GM23248 (cell line): Measurements from ENCODE around the gene LYVE1. TPM values are rescaled to one million over a fixed set of nuclear protein-coding genes. Genes with fewer than 3 reads are reported as not detected.

Experiments used
- DNase-seq: peaks from one replicate; pipeline ENCODE4 v3.0.0-alpha.2; 2015
- H2AFZ ChIP-seq: fragments of 200-600 bp; sonication (generic); 2 replicates; pipeline ENCODE4 v1.6.1; 2016; ENCODE audit warnings: antibody characterized with exemption
- H3F3A ChIP-seq: fragments of 200-600 bp; sonication (generic); 2 replicates; pipeline ENCODE4 v1.6.1; 2016; ENCODE audit warnings: mild to moderate bottlenecking, antibody characterized with exemption, mixed run types; ENCODE audit not compliant: insufficient read depth
- H3K27ac ChIP-seq: fragments of 200-600 bp; sonication (generic); 2 replicates; pipeline ENCODE4 v1.5.1; 2016; ENCODE audit warnings: mild to moderate bottlenecking
- H3K27me3 ChIP-seq: fragments of 200-600 bp; sonication (generic); replicated peaks from 2 replicates; pipeline ENCODE4 v1.6.1; 2016; ENCODE audit warnings: mild to moderate bottlenecking; ENCODE audit not compliant: insufficient read depth
- H3K36me3 ChIP-seq: fragments of 200-600 bp; sonication (generic); 2 replicates; pipeline ENCODE4 v1.6.1; 2016; ENCODE audit warnings: low read depth, mild to moderate bottlenecking
- H3K4me1 ChIP-seq: fragments of 200-600 bp; sonication (generic); 2 replicates; pipeline ENCODE4 v1.6.1; 2016; ENCODE audit warnings: mild to moderate bottlenecking; ENCODE audit not compliant: insufficient read depth
- H3K4me2 ChIP-seq: fragments of 200-600 bp; sonication (generic); one replicate; pipeline ENCODE4 v1.6.1; 2016; ENCODE audit warnings: mild to moderate bottlenecking; ENCODE audit not compliant: unreplicated experiment
- H3K4me3 ChIP-seq: fragments of 200-600 bp; sonication (generic); 2 replicates; pipeline ENCODE4 v1.5.1; 2016; ENCODE audit warnings: mild to moderate bottlenecking
- H3K79me2 ChIP-seq: fragments of 200-600 bp; sonication (generic); 2 replicates; pipeline ENCODE4 v1.6.1; 2016; ENCODE audit warnings: mild to moderate bottlenecking; ENCODE audit not compliant: insufficient read depth
- H3K9ac ChIP-seq: fragments of 200-600 bp; sonication (generic); 2 replicates; pipeline ENCODE4 v1.6.1; 2016; ENCODE audit warnings: mild to moderate bottlenecking
- H3K9me2 ChIP-seq: fragments of 200-600 bp; sonication (generic); 2 replicates; pipeline ENCODE4 v1.6.1; 2016; ENCODE audit warnings: mixed run types, mild to moderate bottlenecking, moderate library complexity; ENCODE audit not compliant: insufficient read depth
- H3K9me3 ChIP-seq: fragments of 200-600 bp; sonication (generic); one replicate; pipeline ENCODE4 v1.6.1; 2017; ENCODE audit warnings: low read depth
- H4K20me1 ChIP-seq: fragments of 200-600 bp; sonication (generic); 2 replicates; pipeline ENCODE4 v1.6.0; 2016; ENCODE audit not compliant: insufficient read depth
- EZH2 ChIP-seq: fragments of 200-600 bp; sonication (generic); IDR thresholded peaks from 2 replicates; pipeline ENCODE4 v1.6.1; 2018; ENCODE audit warnings: antibody characterized with exemption, mild to moderate bottlenecking; ENCODE audit not compliant: insufficient read depth, poor library complexity, severe bottlenecking
- EZH2phosphoT487 ChIP-seq: fragments of 200-600 bp; sonication (generic); IDR thresholded peaks from 2 replicates; pipeline ENCODE4 v1.6.1; 2018; ENCODE audit warnings: antibody characterized with exemption, moderate library complexity, mild to moderate bottlenecking, low read depth; ENCODE audit not compliant: insufficient read depth
- WGBS, 2 experiments: methylation state at CpG; one replicate each; pipeline ENCODE4 v1.1.6; 2015 to 2017; ENCODE audit warnings: low lambda C conversion rate in 2 of 2, low coverage in 1 of 2; ENCODE audit errors: missing lambda C conversion rate in 2 of 2; 5-methylcytosine and 5-hydroxymethylcytosine counted together
- in situ Hi-C: fragments of 300-500 bp; cut with MboI; formaldehyde crosslinking; loops from 2 replicates; pipeline ENCODE4 v1.15.0; 2020
- polyA plus RNA-seq: library from polyadenylated mRNA; unstranded; fragments of >200 nt; fragmentation: Nextera tagmentation; extraction: Ambion mirVana; gene quantifications from 2 replicates; pipeline ENCODE4 v1.2.1, GENCODE V29; 2016
- total RNA-seq: library from RNA; depleted of rRNA; stranded (reverse); fragments of >200 nt; shearing (Covaris generic); gene quantifications from 2 replicates; pipeline ENCODE4 v1.2.3, GENCODE V29; 2014

The LYVE1 gene
- total and polyA plus RNA-seq, 2 experiments from 2014 or later: not detected

DNA sequence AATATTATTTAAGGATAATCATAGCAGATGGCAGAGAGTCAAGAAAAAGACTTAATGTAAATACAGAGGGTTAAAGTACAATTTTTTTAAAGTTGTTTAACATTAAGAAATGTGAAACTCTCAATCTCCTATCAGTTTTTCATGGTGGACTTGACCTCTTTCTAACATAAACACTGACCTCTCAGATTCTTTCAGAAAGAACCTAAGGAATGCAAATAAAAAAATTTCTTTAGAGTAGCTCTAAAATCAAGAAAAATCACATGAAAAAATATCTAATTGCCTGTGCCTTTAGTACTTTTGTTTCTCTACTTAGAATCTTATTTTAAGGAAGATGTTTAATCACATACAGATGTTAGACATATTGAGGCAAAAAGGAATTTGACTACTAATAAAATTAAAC is 40.3 kb downstream of the LYVE1 start:
- Histone ChIP-seq H2AFZ (no peak overlapping the region), H3K9me2 (no peaks in the 10 kb centered on the region), H3K27me3 (no peaks in the 10 kb centered on the region), H3K27ac (peak overlapping the region; percentile 40), H3K4me1 (peaks cover 42% of the 10 kb centered on the region), H3K9me3 (no peaks in the 10 kb centered on the region), H3K4me3 (no peak overlapping the region), H3F3A (peaks cover 37% of the 10 kb centered on the region), H3K4me2 (peak overlapping the region; percentile 34), H3K9ac (no peak overlapping the region), H3K36me3 (peaks cover 43% of the 10 kb centered on the region; the same call in 1 of the 2 replicates), H4K20me1 (no peaks in the 10 kb centered on the region), H3K79me2 (no peaks in the 10 kb centered on the region)
- no peak for TF ChIP-seq EZH2phosphoT487
- no peak for TF ChIP-seq EZH2
- no peak for DNase-seq
- in situ Hi-C loops: loop anchor here (10.0 kb wide), 1 partner anchor 207 kb away; no protein-coding TSS in a partner anchor

DNA sequence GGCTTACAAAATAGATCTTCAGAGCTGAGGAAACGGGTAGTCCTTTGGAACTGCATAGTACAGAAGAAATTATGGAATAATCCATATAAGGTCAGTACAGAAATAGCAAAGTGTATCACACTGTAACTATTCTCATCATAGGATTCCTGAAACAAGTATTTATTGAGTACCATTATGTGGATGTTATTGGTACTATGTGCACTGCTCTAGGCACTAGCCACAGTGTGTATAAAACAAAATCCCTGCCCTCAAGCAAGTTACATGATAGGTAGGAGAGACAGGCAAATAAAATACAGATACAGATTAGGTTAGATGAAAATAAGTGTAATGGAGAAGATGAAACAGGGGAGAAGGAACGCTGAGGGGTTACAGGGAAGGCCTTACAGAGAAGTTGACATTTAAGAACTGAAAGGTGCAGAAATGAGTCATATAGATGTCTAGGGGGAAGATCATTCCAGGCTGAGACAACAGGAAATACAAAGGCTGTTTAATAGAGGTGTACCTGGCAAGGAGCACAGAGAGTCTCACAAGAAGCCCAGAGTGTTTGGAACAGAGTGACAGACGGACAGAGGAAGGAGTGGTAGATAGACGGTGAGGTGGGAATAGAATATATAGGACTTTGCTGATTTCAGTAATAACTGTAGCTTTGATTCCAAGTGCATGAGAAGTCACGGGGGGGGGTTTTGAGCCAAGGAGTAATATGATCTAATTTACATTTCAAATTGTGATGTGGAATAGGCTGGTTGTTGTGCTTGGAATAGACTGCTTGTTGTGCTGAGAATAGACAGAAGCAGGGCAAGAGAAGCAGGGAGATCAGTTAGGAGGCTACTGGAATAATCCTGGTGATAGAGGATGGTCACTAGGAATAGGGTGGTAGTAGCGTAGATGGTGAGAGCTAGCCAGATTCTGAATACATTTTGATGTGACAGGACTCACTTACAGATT is 41.2 kb downstream of the LYVE1 start:
- Histone ChIP-seq H3K9me2 (no peaks in the 10 kb centered on the region), H3K4me1 (peaks cover 42% of the 10 kb centered on the region), H3K79me2 (no peaks in the 10 kb centered on the region), H3K9me3 (no peaks in the 10 kb centered on the region), H3K4me3 (no peak overlapping the region), H3F3A (peaks cover 37% of the 10 kb centered on the region), H3K27me3 (no peaks in the 10 kb centered on the region), H3K27ac (0 out of 2 replicates have a peak overlapping the region, but pooled peaks have one; percentile 22), H2AFZ (no peak overlapping the region), H4K20me1 (no peaks in the 10 kb centered on the region), H3K4me2 (peak overlapping the region; percentile 36), H3K36me3 (peaks cover 35% of the 10 kb centered on the region; the same call in 1 of the 2 replicates), H3K9ac (no peak overlapping the region)
- in situ Hi-C loops: loop anchor here (10.0 kb wide), 1 partner anchor 208 kb away; no protein-coding TSS in a partner anchor
- DNase-seq: peak; percentile 44
- WGBS, 2 experiments: 81 to 84% methylated on average over 6 of the region's 6 CpGs
- TF ChIP-seq EZH2 (no peak), EZH2phosphoT487 (no peak)

DNA sequence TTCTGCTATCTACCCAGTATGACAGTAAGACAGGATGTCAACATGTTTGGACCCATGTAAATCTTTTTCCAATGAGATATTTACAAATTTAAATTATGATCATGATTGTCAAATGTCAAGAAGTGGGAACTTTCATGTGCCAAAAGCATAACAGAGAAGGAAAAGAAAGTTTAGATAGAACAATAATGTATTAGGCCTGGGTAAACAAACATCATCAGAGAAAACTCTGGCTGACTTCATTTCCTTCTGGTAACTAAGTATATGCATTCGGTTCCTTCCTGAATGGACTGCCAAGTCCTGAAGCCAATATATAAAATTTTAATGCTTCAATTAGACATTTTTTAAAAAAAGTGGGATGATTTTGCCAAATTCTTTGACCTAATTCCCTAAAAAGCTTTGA is 44.0 kb downstream of the LYVE1 start:
- Histone ChIP-seq H3K79me2 (no peaks in the 10 kb centered on the region), H3K27me3 (no peaks in the 10 kb centered on the region), H3K9me2 (no peaks in the 10 kb centered on the region), H3K9ac (no peak overlapping the region), H3K36me3 (peaks cover 42% of the 10 kb centered on the region), H3K27ac (no peak overlapping the region), H3K9me3 (no peaks in the 10 kb centered on the region), H4K20me1 (no peaks in the 10 kb centered on the region), H3K4me1 (peaks cover 32% of the 10 kb centered on the region), H2AFZ (no peak overlapping the region), H3K4me2 (no peak overlapping the region), H3F3A (peaks cover 28% of the 10 kb centered on the region), H3K4me3 (no peak overlapping the region)
- WGBS, 2 experiments: 92 to 97% methylated on average over 1 of the region's 1 CpG
- TF ChIP-seq EZH2: no peak
- no peak for TF ChIP-seq EZH2phosphoT487
- no peak for DNase-seq
- in situ Hi-C loops: loop anchor here (10.0 kb wide), 1 partner anchor 210 kb away; no protein-coding TSS in a partner anchor

DNA sequence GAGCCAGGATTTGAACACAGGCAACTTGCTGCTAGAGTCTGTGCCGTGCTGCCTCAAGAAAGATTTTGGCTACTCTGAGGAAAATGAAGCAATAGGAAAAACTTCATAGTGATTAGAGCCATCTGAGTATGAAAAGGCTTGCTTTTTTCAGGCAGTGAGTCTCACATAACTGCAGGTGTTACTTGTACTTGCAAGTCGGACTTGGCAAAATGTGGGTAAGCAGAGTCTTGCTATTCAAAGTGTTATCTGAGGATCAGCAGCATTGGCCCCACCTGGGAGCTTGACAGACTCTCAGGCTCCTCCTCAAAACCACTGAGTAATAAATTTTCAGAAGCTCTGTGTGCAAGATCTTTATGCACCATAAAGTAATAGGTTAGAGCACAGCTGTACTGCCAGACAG is 45.5 kb downstream of the LYVE1 start:
- Histone ChIP-seq H3K4me1 (peaks cover 16% of the 10 kb centered on the region), H3K27me3 (no peaks in the 10 kb centered on the region), H3K36me3 (peaks cover 39% of the 10 kb centered on the region), H3K9ac (no peak overlapping the region), H3K9me3 (no peaks in the 10 kb centered on the region), H4K20me1 (no peaks in the 10 kb centered on the region), H3F3A (peaks cover 13% of the 10 kb centered on the region), H3K4me3 (no peak overlapping the region), H3K4me2 (no peak overlapping the region), H2AFZ (no peak overlapping the region), H3K9me2 (no peaks in the 10 kb centered on the region), H3K27ac (no peak overlapping the region), H3K79me2 (no peaks in the 10 kb centered on the region)
- DNase-seq: no peak
- in situ Hi-C loops: loop anchor here (10.0 kb wide), 1 partner anchor 212 kb away; no protein-coding TSS in a partner anchor
- TF ChIP-seq EZH2phosphoT487: no peak
- no peak for TF ChIP-seq EZH2
- 35 to 45% methylated on average over 2 of the region's 2 CpGs for WGBS, 2 experiments
